Activated naive CD8-positive, alpha-beta T cell (primary cell): ENCODE measurements around the gene BACH2.

ENCODE experiments used
- H3K27ac Mint-ChIP-seq: one replicate; pipeline ENCODE4 v1.8.0; 2021; ENCODE audit warnings: mixed read lengths
- H3K27me3 Mint-ChIP-seq: one replicate; pipeline ENCODE4 v1.8.0; 2021; ENCODE audit warnings: mixed read lengths
- H3K36me3 Mint-ChIP-seq: one replicate; pipeline ENCODE4 v1.8.0; 2021; ENCODE audit warnings: mixed read lengths
- H3K4me1 Mint-ChIP-seq: one replicate; pipeline ENCODE4 v1.8.0; 2021; ENCODE audit warnings: low read depth, mixed read lengths
- H3K4me3 Mint-ChIP-seq: one replicate; pipeline ENCODE4 v1.8.0; 2021; ENCODE audit warnings: mild to moderate bottlenecking, mixed read lengths
- H3K9me3 Mint-ChIP-seq: one replicate; pipeline ENCODE4 v1.8.0; 2021; ENCODE audit warnings: low read depth, mixed read lengths

Gene BACH2

DNA sequence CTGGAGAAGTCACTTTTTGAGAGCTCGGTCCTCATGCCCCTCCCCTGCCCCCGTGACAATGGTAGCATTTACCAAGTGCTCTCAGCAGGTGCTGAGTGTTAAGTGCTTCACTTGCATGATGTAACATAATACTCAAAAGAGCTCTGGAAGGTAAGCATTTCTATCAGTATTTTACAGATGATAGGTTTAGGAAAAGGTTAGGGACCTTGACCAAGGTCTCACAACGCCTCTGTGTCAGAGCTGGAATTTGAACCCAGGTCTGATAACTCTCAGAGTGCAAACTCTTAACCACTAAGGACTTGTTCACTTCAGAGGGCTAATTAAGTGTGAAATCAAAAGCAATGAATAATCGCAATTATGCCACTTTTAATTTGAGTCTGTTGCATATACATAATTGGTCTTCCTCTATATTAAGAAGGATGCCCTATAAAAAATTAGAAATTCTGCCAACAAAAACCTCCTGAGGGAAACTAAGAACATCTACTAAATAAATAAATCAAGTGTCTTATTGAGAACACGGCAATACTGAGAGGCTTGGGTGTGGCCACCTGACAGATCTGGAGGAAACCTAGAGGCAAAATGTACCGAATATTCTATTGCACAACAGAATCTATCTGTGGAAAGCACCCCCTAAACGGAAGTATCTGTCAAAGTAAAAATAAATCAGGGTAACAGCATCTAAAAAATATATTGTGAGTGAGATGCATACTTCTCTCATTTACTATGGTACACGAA is 109.8 kb downstream of the BACH2 start:
- Mint-ChIP-seq H3K4me1 (peaks cover 93% of the 10 kb centered on the region), H3K4me3 (peak overlapping the region; percentile 81), H3K27ac (peak overlapping the region; percentile 93), H3K27me3 (no peaks in the 10 kb centered on the region), H3K36me3 (peaks cover 26% of the 10 kb centered on the region), H3K9me3 (no peaks in the 10 kb centered on the region)

DNA sequence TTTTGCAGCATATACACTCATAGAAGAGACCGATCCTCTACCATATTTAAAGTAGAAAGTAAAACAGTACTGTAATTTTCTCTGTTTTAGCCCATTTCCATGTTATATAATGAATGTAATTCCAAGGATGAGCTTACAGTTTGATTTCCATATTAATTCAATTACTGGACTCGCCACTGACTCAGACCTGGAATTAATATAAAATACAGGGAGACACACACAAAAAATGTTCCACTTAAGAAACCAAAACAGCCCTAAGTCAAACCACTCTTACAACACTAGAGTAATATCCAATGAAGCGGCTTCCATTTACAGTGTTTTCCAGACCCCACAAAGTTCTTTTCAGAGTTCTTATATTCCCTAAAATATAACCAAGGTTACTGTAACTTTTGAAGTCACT is 110.6 kb downstream of the BACH2 start:
- H3K27me3 Mint-ChIP-seq, result no peaks in the 10 kb centered on the region
- H3K4me3 Mint-ChIP-seq, result peak overlapping the region; percentile 81
- peaks cover 91% of the 10 kb centered on the region for H3K4me1 Mint-ChIP-seq
- H3K9me3 Mint-ChIP-seq, result no peaks in the 10 kb centered on the region
- H3K27ac Mint-ChIP-seq, result peak overlapping the region; percentile 93
- peaks cover 29% of the 10 kb centered on the region for H3K36me3 Mint-ChIP-seq

DNA sequence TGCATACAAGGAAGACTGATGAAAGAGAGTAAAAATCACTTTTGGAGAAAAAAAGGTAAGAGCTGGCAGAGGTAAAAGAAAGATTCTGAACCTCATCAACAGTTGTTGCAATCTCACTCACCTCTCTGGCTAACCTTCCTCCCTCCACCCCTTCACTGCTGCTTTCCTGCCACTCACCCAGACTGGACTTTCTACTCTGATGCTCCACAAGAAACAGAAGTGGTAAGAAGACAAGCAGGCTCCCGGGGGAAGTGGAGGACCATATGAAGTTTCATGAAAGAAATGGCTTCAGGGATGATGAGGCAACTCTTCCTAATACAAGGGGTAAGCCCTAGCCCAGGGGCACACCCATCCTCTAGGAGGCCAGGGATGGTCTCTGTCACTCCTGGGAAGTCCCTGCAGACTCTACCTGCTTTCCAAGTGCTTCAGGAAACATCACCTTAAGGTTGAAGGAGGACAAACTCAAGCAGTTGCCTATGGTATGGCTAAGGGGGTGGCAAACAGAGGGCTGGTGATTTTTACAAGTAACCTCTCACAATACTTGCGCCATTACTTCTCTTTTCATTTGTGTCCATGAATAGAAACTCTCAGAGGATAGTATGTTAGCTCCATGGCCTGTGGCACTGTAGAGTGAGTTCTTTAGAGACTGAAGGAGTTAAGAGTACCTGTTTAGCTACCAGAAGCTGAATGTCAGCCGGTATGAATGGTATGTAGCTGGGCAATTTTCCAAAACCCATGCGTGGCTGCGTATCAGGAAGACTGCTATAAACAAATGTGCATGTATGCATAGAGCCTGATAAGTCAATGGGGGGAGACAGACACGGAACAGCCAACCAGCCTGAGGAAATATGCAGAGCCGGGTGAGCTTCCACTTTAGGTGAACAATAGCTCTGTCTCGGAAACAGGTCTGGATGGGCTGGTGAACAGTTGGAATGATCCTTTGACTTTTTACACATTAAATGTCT is 112.0 kb downstream of the BACH2 start:
- peak overlapping the region; percentile 76 for H3K4me3 Mint-ChIP-seq

DNA sequence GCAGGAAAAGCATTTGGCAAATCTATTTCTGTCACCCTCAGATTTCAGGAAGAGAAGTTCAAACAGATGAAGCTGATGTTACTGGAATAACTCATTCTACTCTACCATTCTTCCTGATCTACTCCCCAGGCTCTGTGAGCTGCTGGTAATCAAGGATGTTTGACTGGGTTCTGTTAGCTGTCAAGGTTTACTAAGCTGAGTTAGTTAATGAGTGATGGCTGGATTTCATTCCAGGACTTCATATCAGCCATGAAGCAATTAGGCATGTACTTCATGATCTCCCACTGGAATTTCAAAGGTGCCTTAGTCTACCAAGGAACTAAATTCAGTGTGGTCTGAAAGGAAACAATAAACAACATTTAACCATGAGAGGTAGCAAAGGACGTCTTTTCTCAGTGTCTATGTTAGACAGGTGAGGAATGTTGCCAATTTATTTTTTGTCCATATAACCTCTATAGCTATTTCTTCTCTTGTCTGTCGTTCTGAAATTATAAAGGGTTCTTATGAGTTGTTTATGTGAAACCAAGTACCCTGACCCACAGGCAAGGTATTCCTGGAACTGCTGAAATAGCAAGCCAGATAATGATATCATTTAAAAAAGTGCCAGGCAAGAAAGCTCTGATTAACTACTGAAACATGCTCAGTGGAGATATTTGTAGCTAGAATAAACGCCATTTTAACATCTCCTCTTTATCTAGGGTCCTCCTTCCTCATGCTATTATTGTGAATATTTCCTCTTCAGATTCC is 112.9 kb downstream of the BACH2 start:
- H3K36me3 Mint-ChIP-seq, result peaks cover 29% of the 10 kb centered on the region
- H3K4me3 Mint-ChIP-seq, result peak overlapping the region; percentile 42
- peaks cover 84% of the 10 kb centered on the region for H3K4me1 Mint-ChIP-seq
- H3K27ac Mint-ChIP-seq, result peak overlapping the region; percentile 97
- no peaks in the 10 kb centered on the region for H3K9me3 Mint-ChIP-seq
- no peaks in the 10 kb centered on the region for H3K27me3 Mint-ChIP-seq

More for the DNA sequence above, 112.0 kb downstream of the BACH2 start:
- H3K4me1 Mint-ChIP-seq, result peaks cover 83% of the 10 kb centered on the region
- no peaks in the 10 kb centered on the region for H3K9me3 Mint-ChIP-seq
- peak overlapping the region; percentile 97 for H3K27ac Mint-ChIP-seq
- H3K27me3 Mint-ChIP-seq, result no peaks in the 10 kb centered on the region
- peaks cover 31% of the 10 kb centered on the region for H3K36me3 Mint-ChIP-seq

DNA sequence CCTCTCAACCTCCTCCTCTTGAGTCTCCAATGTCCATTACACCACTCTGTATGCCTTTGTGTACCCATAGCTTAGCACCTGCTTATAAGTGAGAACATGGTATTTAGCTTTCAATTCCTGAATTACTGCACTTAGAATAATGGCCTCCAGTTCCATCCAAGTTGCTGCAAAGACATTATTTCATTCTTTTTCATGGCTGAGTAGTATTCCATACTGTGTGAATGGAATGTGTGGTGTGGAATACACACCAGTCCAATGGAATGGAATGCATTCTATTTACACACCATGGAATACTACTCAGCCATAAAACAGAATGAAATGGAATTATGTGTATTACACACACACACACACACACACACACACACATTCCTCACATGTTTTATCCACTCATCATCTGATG is 116.1 kb downstream of the BACH2 start:
- peak overlapping the region; percentile 93 for H3K27ac Mint-ChIP-seq
- H3K4me3 Mint-ChIP-seq, result no peak overlapping the region
- peaks cover 27% of the 10 kb centered on the region for H3K36me3 Mint-ChIP-seq
- H3K4me1 Mint-ChIP-seq, result peaks cover 87% of the 10 kb centered on the region
- H3K27me3 Mint-ChIP-seq, result no peaks in the 10 kb centered on the region
- no peaks in the 10 kb centered on the region for H3K9me3 Mint-ChIP-seq

DNA sequence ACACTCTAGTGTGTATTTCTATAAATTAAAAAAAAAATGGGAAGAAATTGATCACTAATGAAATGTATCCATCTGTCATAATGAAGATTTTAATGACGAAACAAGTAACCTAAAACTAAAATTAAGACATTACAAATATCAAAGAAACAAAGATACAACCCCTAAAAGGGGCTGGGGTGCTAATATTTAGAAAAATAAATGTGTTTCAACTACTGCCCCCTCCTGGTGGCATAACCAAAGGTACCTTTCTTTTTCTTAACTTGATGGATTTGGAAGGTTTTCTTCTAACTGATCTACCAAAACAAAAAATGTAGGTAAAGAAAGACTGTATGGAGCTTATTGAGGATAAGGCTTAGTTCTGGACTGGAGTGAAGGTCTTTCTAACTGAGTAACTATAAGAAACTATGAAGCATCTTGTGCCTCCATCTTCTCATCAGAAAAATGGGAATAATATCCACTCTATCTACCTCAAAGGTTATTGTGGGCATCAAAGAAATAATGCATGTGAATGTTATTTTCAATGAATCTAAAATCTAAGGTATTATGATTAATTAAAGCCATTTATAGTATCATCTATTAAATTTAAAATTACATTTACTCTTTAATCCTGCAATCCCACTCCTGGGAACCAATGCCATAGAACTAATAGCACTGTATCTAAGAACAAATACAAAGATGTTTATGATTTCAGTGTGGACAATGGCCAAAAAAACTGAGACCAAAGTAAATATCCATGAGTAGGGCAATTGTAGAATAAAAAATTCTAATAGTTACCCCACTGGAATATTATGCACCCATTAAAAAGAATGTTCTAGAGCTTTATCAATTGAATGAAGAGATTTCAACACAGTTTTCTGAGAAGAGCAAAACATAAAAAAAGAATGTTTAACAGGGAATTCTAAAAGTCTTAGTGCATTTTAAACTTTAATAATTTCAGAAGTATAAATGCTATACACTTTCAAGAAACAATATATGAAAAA is 117.2 kb downstream of the BACH2 start:
- H3K4me1 Mint-ChIP-seq, result peaks cover 86% of the 10 kb centered on the region
- H3K36me3 Mint-ChIP-seq, result peaks cover 27% of the 10 kb centered on the region
- no peak overlapping the region for H3K4me3 Mint-ChIP-seq
- H3K9me3 Mint-ChIP-seq, result no peaks in the 10 kb centered on the region
- H3K27ac Mint-ChIP-seq, result peak overlapping the region; percentile 97
- H3K27me3 Mint-ChIP-seq, result no peaks in the 10 kb centered on the region

DNA sequence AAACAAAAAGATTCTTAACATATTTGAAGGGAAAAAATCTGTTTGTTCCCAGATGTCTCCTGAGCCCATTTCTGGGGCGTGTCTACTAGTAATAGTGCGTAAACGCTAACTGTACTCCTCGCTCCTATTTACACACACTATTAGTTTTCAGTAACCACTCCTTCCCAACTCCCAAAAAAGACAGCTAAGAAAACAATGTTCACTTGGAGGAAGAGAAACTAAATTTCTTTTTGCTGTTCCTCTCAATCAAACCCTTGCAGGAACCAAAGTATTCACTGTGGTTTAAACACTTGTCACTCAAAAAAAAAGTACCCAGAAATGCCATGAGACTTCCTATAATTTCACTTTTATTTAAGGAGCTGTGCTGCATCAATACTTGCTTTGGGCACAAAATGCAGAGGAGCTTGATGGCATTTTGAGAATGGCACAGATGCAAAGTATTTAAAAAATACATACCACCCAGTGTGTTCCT is 118.2 kb downstream of the BACH2 start:
- H3K27me3 Mint-ChIP-seq, result no peaks in the 10 kb centered on the region
- H3K4me3 Mint-ChIP-seq, result peak overlapping the region; percentile 76
- H3K9me3 Mint-ChIP-seq, result no peaks in the 10 kb centered on the region
- H3K27ac Mint-ChIP-seq, result peak overlapping the region; percentile 97
- H3K4me1 Mint-ChIP-seq, result peaks cover 81% of the 10 kb centered on the region
- H3K36me3 Mint-ChIP-seq, result peaks cover 27% of the 10 kb centered on the region

DNA sequence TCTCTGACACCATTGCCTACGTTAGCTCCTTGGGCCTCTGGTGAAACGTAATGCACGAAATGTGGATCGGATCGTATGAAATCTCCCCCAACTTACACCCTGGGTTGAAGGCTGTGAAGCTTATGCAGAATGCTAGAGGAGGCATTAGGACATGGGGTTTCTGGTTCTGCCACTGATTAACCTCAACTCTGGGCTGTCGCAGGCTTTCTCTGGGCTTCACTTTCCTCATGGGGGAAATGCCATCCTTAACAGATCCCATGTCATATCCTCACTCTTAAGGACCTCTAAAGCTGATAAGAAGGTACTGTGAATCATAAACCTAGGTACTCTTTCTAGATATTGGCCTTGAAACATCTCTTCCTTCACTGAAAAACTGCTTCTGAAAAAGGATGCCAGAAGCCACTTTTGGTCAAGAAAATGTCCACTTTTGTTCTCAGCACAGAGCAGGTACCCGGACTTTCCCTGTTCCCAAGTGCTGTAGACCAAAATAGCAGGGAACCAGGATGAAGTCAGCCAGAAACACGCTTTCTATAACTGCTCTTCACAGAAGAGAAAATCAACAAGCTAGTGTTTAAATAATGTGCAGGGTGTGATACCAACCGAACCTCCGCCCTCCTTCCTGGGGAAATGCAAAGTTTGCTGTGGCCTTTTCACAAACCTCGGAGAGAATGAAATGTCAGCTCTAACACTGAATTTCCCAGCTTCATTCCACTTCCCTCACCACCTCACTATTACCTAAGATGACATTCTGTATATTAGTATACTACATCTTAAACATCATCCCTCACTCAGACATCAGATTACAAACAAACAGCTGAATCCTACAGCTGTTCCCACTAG is 118.9 kb downstream of the BACH2 start:
- Mint-ChIP-seq H3K27ac (peak overlapping the region; percentile 97), H3K4me1 (peaks cover 81% of the 10 kb centered on the region), H3K36me3 (peaks cover 22% of the 10 kb centered on the region), H3K27me3 (no peaks in the 10 kb centered on the region), H3K4me3 (peak overlapping the region; percentile 76), H3K9me3 (no peaks in the 10 kb centered on the region)

DNA sequence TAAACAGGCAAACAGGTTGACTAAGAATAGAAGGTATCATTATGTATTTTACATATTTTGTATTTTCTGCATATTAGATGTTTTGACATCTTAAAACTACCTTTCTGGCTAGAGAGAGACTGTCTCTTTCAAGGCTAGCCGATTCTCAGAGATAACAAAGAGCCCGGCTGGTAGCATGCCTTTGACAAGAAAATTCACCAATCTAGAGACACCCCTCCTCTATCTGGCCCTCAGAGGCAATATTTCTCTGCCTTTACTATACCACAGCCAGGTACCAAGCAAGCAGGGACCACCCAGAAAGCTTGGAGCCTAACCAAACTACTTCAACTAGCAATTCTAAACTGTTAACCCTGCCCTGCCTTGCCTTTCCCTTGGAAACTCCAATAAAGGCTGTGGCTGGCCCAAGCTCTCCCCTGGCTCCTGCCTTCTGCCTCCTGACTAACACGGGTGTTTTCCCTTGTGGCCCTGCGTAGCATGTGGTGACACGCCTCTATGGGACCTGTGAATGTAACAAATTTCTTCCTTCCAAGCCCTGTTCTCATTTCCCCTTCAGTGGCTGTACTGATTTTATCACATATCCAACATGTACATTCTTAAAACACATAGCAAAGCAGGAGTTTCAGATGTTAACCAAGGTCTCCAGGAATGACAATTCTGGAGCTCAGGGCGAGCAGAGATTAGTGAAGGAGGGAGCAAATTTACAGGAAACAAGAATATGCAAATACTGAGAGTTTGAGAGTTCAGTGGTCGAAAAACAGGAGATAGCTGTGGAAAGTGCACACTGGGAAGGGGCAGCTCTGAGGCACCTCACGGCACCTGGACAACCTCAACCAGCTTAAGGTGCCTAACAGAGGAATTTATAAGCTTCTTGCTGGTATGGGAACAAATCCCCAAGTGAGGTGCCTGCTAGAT is 120.8 kb downstream of the BACH2 start:
- H3K4me1 Mint-ChIP-seq, result peaks cover 77% of the 10 kb centered on the region
- peak overlapping the region; percentile 97 for H3K27ac Mint-ChIP-seq
- no peaks in the 10 kb centered on the region for H3K9me3 Mint-ChIP-seq
- H3K4me3 Mint-ChIP-seq, result peak overlapping the region; percentile 72
- peaks cover 13% of the 10 kb centered on the region for H3K36me3 Mint-ChIP-seq
- no peaks in the 10 kb centered on the region for H3K27me3 Mint-ChIP-seq

DNA sequence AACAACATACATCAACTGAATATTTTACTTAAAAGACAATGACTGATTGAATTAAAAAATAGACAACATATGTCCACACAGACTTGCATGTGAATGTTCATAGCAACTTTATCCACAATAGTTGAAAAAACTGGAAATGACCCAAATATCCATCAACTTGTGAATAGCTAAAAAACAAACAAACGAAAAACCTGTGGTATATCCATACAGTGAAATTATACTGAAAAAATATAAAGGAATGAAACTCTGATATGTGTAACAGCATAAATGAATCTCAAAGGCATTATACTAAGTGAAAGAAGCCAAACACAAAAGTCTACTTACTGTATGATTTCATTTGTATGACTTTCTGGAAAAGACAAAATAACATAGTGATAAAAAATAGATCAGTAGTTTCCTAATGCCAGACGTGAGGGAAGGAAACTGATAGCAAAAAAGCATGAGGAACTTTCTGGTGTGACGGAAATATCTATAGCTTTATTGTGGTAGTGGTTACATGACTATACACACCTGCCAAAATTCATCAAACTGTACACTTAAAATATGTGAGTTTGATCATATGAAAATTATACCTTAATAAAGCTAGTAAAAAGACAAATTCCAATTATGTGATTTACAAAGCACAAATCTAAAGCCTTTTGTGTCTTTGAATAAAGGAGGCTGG is 123.2 kb downstream of the BACH2 start:
- Mint-ChIP-seq H3K27me3 (no peaks in the 10 kb centered on the region), H3K4me3 (peak overlapping the region; percentile 60), H3K27ac (peak overlapping the region; percentile 93), H3K4me1 (peaks cover 83% of the 10 kb centered on the region), H3K36me3 (peaks cover 14% of the 10 kb centered on the region), H3K9me3 (no peaks in the 10 kb centered on the region)

DNA sequence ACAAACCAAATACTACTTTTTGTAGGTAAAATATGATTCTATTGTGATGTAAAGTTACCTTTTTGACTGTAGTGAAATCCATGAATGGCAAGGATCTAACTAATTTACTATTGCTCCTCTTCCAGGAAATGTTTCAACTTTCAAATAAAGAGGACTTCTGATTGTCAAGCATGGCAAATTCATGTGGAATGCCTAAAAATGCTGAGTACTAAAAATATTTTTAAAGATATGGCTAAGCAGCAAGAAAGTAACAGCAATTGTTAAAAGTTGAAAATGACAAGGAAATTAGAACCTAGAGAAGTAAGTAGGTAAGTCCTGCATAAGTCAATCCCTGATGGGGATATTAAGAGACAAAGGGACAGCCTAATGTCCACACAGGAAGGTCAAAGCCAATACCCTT is 126.0 kb downstream of the BACH2 start:
- H3K36me3 Mint-ChIP-seq, result peaks cover 16% of the 10 kb centered on the region
- H3K4me3 Mint-ChIP-seq, result no peak overlapping the region
- H3K27ac Mint-ChIP-seq, result peak overlapping the region; percentile 76
- H3K27me3 Mint-ChIP-seq, result no peaks in the 10 kb centered on the region
- H3K9me3 Mint-ChIP-seq, result no peaks in the 10 kb centered on the region
- peaks cover 73% of the 10 kb centered on the region for H3K4me1 Mint-ChIP-seq

DNA sequence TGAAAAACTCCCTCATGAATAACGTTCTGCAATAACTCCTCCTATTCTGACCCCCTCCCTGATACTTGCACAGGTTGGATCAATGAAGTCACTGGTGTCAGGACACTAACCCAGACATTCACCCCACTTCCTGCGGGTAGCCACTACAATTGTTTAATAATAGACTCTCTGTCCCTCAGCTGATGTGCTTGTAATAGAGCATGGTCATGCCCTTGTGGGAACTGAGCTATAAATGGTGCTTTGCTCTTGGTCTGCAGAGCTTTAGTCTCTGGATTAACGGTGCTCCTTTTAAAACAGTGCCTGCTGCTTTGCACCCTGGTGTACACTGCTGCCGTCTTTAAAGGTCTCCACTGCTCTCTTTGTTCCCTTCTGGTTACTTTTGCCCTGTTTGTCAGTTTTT is 127.3 kb downstream of the BACH2 start:
- no peaks in the 10 kb centered on the region for H3K27me3 Mint-ChIP-seq
- peak overlapping the region; percentile 86 for H3K27ac Mint-ChIP-seq
- no peaks in the 10 kb centered on the region for H3K9me3 Mint-ChIP-seq
- H3K4me3 Mint-ChIP-seq, result no peak overlapping the region
- H3K4me1 Mint-ChIP-seq, result peaks cover 70% of the 10 kb centered on the region
- H3K36me3 Mint-ChIP-seq, result peaks cover 13% of the 10 kb centered on the region
